ENCODE results near the gene CAPNS1. TPM values are rescaled to one million over a fixed set of nuclear protein-coding genes. Genes with fewer than 3 reads are reported as not detected.

The CAPNS1 gene
- total and polyA plus RNA-seq, 12 donors, result 745 to 1,095 (median 894) TPM

GRCh38 chr19:36144624-36145023, 4.8 kb downstream of the CAPNS1 start:
- TF ChIP-seq CTCF (IDR thresholded peaks at IDR 0.05), result no peak
- H3K4me1 ChIP-seq, result peaks cover 0 to 24% (median 15%) of the 10 kb centered on the region in 9 donors
- peaks cover 6 to 82% (median 73%) of the 10 kb centered on the region in 9 donors for H3K36me3 ChIP-seq
- DNase-seq, result no peak
- no peaks in the 10 kb centered on the region for H3K9me3 ChIP-seq
- no peak overlapping the region for H3K4me3 ChIP-seq
- no peaks in the 10 kb centered on the region for H3K27me3 ChIP-seq
- 98% methylated on average over 6 of the region's 6 CpGs for WGBS, 2 donors
- no peak for ATAC-seq
- intact Hi-C loops (cut with DNase I), result no loop called here
- H3K27ac ChIP-seq, result no peak overlapping the region

- peak overlapping the region in 7 of 10 donors; percentile 15 to 100 (median 98) for H3K27ac ChIP-seq
- peak in 1 of 2 donors; percentile 37 for DNase-seq
- H3K9me3 ChIP-seq, result no peaks in the 10 kb centered on the region
- WGBS, 2 donors, result 54 to 63% methylated on average over 13 of the region's 13 CpGs
- intact Hi-C loops (cut with DNase I), result no loop called here
- no peak overlapping the region for H3K4me3 ChIP-seq
- ATAC-seq, result peak in 2 of 8 donors; percentile 1 to 4
- TF ChIP-seq CTCF (IDR thresholded peaks at IDR 0.05), result no peak
- H3K27me3 ChIP-seq, result no peaks in the 10 kb centered on the region
- H3K4me1 ChIP-seq, result peaks cover 9 to 46% (median 27%) of the 10 kb centered on the region in 9 donors
- H3K36me3 ChIP-seq, result peaks cover 5 to 65% (median 56%) of the 10 kb centered on the region in 9 donors
These were observed 10.0 kb downstream of the CAPNS1 start for GRCh38 chr19:36149673-36150406.

- H3K4me1 ChIP-seq, result peaks cover 9 to 49% (median 27%) of the 10 kb centered on the region in 9 donors
- intact Hi-C loops (cut with DNase I), result no loop called here
- peak overlapping the region in 9 of 10 donors; percentile 58 to 94 (median 78) for H3K4me3 ChIP-seq
- TF ChIP-seq CTCF (IDR thresholded peaks at IDR 0.05), result no peak
- DNase-seq, result no peak
- WGBS, 2 donors, result 44 to 60% methylated on average over 5 of the region's 5 CpGs
- H3K27me3 ChIP-seq, result no peaks in the 10 kb centered on the region
- peak overlapping the region; percentile 92 to 100 (median 100) for H3K27ac ChIP-seq
- H3K9me3 ChIP-seq, result no peaks in the 10 kb centered on the region
- peak in 2 of 8 donors; percentile 0 to 15 for ATAC-seq
- H3K36me3 ChIP-seq, result peaks cover 4 to 57% (median 48%) of the 10 kb centered on the region in 9 donors
These were observed 10.7 kb downstream of the CAPNS1 start for GRCh38 chr19:36150586-36150985.

GRCh38 chr19:36151144-36152018, 11.5 kb downstream of the CAPNS1 start:
- TF ChIP-seq CTCF (IDR thresholded peaks at IDR 0.05), result no peak
- H3K9me3 ChIP-seq, result no peaks in the 10 kb centered on the region
- peak; percentile 66 to 83 (median 74) for ATAC-seq
- peak overlapping the region; percentile 58 to 94 (median 72) for H3K4me3 ChIP-seq
- peaks cover 0 to 49% (median 41%) of the 10 kb centered on the region in 9 donors for H3K36me3 ChIP-seq
- H3K27ac ChIP-seq, result peak overlapping the region; percentile 92 to 100 (median 100)
- intact Hi-C loops (cut with DNase I), result loop anchor here in 2 of 10 donors (1.0 kb wide), 1 partner anchor 23 kb away; no protein-coding TSS in a partner anchor
- peak; percentile 69 to 81 for DNase-seq
- no peaks in the 10 kb centered on the region for H3K27me3 ChIP-seq
- peaks cover 9 to 57% (median 27%) of the 10 kb centered on the region in 9 donors for H3K4me1 ChIP-seq
- WGBS, 2 donors, result 17 to 18% methylated on average over 45 to 47 of the region's 47 CpGs
